Measurements from ENCODE around the gene OSBPL2.
A peak's percentile ranks its signal among the peaks of the same experiment; 100 is the strongest.

OSBPL2 gene

GRCh38 chr20:62253398-62253797, 15.1 kb downstream of the OSBPL2 start:
- no peak for FAIRE-seq

GRCh38 chr20:62254021-62254724, 15.9 kb downstream of the OSBPL2 start:
- FAIRE-seq: no peak
- no peak for DNase-seq (ENCODE audit: low spot score)

More at GRCh38 chr20:62253398-62253797, 15.1 kb downstream of the OSBPL2 start:
- no peak for DNase-seq (ENCODE audit: low spot score)

- DNase-seq (ENCODE audit: low spot score) (no peak), FAIRE-seq (no peak)
Measured at GRCh38 chr20:62255976-62256375, 17.7 kb downstream of the OSBPL2 start.

GRCh38 chr20:62258499-62259293, 20.4 kb downstream of the OSBPL2 start:
- peak; percentile 62 for FAIRE-seq
- peak; percentile 42 for DNase-seq (ENCODE audit: low spot score)

DNA sequence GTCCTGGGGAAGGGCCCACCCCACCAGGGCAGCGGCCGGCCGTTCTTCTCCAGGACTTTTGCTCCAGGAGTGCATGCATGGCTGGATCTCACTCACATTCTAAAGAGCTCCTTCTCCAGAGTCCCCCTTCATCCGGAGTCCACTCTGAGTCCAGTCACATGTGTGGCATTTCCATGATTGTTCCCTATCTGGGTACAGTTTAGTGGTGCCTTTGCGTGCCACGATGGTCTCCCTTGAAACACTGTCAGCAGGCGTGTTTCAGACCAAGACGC, 20.9 kb downstream of the OSBPL2 start:
- FAIRE-seq (no peak), DNase-seq (ENCODE audit: low spot score) (no peak)

DNA sequence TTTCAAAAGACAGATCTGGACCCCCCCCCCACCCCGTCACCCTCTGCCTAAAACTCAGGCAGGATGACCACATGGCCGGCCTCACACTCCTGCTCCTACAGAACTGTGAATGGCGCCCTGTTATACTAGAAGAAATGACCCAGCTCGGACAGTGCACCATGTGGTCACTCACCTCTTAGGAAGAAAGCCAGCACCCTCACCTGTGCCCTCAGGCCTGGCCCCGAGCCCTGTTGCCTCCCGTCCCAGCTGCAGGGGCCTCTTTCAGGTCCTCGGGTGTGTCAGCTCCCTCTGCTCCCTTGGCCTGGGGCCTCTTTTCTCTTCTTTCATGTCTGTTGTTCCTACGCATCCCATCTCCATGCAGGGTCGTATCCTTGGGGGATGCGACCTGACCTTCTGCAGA, 23.7 kb downstream of the OSBPL2 start:
- DNase-seq (ENCODE audit: low spot score): no peak
- FAIRE-seq: no peak

GRCh38 chr20:62263396-62263795, 25.1 kb downstream of the OSBPL2 start:
- DNase-seq (ENCODE audit: low spot score) (no peak), FAIRE-seq (no peak)

- FAIRE-seq: no peak
- no peak for DNase-seq (ENCODE audit: low spot score)
Measured at GRCh38 chr20:62265365-62265764, 27.0 kb downstream of the OSBPL2 start.

DNA sequence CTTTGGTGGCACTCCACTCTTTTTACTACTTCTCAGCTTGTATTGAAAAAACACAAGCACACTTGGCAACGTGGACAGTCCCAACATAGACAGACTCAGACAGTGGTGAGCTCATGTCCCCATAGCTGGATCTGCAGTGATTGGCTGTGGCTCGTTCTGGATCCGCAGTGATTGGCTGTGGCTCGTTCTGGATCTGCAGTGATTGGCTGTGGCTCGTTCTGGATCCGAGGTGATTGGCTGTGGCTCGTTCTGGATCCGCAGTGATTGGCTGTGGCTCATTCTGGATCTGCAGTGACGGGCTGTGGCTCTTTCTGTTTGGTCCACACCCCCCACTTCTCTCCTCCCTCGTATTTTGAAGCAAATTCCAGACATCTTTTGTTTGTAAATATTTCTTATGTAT, 28.0 kb downstream of the OSBPL2 start:
- no peak for FAIRE-seq
- no peak for DNase-seq (ENCODE audit: low spot score)

DNA sequence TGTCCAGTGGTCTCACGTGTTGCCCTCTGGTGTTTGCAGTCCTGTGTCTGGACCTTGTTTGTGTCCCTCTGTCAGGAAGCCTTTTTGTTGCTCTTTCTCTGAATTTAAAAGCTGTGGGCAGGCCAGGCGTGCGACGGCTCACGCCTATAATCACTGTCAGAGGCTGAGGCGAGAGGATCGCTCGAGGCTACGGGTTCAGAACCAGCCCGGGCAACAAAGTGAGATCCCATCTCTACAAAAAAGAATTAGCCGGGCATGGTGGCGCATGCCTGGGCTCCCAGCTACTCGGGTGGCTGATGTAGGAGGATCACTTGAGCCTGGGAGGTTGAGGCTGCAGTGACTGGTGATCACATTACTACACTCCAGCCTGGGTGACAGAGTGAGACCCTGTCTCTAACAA, 28.5 kb downstream of the OSBPL2 start:
- FAIRE-seq (no peak), DNase-seq (ENCODE audit: low spot score) (no peak)

GRCh38 chr20:62267543-62267942, 29.2 kb downstream of the OSBPL2 start:
- no peak for FAIRE-seq
- DNase-seq (ENCODE audit: low spot score): no peak

DNA sequence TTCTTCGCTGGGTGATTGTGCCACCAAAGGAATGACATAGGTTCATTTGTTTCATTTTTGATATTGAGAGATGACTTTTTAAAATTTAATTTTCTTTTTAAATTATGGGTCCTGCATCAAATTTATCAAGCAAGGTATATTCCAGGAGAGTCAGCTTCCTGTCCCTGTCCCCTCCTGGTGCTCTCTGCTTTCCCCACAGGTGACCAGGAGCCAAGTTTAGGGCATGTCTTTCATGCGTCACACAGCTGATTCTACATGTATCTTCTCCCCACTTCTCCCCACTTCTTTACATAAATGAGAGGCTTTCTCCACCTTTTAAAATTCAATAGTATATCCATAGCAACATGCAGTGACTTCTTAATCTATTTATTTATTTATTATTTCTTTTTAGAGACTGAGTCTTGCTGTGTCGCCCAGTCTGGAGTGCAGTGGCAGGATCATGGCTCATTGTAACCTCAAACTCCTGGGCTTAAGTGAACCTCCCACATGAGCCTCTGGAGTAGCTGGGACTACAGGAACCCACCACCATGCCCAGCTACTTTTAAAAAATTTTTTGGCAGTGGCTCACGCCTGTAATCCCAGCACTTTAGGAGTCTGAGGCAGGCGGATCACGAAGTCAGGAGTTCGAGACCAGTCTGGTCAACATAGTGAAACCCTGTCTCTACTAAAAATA, 30.0 kb downstream of the OSBPL2 start:
- DNase-seq (ENCODE audit: low spot score): no peak
- no peak for FAIRE-seq

DNA sequence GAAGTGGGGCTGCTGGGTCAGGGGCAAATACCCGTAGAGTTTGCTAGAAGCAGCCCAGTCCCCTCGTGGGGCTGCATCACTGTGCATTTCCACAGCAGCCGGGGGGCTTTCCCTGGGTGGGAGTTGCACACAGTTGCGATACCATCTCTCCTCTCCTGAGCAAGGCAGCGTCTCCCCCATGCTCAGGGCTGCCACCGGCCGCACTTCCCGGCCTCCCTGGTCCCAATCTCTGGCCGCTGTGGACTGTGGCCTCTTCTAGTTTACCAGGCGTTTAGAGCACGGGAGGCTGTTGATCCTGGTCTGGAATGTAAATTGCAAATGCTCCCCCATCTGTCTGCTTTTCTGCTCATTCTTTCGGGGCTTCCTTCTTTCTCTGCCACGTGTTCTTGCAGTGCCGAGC, 31.1 kb downstream of the OSBPL2 start:
- no peak for DNase-seq (ENCODE audit: low spot score)
- no peak for FAIRE-seq

DNA sequence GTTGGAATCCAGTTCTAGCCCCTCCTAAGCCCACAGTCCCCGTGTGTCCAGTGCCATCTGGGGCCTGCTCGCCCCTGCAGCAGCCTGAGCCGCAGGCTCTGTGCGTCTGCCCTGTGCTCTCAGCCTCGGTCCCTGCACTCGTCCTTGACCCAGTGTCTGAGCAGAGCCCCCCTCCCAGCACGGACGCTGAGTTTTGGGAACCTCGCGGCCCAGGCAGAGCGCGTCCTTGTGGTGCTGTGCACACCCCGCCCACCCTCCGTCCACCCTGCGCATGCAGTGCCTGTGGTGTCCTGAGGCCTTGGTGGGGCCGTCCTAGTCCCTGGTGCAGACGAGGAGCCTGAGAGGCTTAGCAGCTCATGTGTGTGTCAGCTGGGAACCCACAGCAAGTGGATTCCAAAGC, 31.6 kb downstream of the OSBPL2 start:
- no peak for DNase-seq (ENCODE audit: low spot score)
- FAIRE-seq: no peak

- no peak for FAIRE-seq
- no peak for DNase-seq (ENCODE audit: low spot score)
Measured at GRCh38 chr20:62272200-62272599, 33.9 kb downstream of the OSBPL2 start.

DNA sequence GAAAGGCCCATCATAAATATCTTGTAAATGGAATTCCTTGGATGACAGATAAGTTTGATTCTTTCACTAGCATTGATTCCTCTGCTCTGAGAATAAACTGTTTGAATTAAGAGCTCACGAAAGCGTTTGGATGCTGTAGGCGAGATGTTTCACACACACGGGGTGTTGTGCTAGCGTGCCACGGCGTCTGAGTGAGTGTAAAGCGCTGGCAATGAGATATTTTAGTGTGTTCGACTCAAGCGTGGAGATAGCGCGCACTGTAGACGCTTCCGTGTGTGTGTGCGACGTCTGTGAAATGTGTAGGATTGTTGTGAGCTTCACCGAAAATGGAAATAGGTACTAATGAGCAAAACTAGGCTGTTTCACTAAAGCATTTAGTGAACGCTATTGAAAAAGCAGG, 35.1 kb downstream of the OSBPL2 start:
- no peak for DNase-seq (ENCODE audit: low spot score)
- no peak for FAIRE-seq

- FAIRE-seq: no peak
- DNase-seq (ENCODE audit: low spot score): no peak
Measured at GRCh38 chr20:62274332-62274950, 36.1 kb downstream of the OSBPL2 start.

DNA sequence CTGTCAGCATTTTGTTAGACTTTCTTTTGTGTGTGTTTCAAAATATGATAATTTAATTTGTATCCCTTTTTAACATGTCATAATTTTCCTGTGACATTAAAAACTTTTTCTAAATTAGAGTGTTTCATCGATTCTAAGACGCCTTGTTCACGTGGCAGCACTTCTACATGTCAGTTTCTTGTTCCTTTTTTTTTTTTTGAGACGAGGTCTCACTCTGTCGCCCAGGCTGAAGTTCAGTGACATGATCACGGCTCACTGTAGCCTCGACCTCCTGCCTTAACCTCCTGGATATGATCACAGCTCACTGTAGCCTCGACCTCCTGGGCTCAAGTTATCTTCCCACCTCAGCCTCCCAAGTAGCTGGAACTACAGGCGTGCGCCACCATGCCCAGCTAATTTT, 36.9 kb downstream of the OSBPL2 start:
- no peak for FAIRE-seq

GRCh38 chr20:62276439-62276838, 38.1 kb downstream of the OSBPL2 start:
- DNase-seq (ENCODE audit: low spot score): no peak
- FAIRE-seq: no peak

More for the DNA sequence above, 36.9 kb downstream of the OSBPL2 start:
- DNase-seq (ENCODE audit: low spot score): no peak

DNA sequence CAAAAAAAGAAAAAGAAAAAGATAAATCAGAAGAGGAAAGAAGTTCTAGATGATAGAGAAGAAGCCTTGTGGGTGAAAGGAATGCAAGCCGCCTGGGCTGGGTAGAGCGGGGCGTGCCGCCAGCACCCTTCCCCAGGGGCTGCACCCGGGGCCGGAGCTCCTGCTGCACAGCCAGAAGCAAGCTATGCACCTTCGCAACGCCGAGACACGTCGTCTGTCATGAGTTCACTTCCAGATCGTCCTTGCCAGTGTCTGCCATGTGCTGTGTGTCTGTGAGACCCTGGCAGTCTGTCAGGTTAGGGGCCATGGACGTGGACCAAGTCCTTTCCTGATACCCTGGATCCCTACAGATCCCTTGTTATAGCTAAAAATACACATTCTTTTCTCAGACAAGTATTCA, 38.9 kb downstream of the OSBPL2 start:
- no peak for DNase-seq (ENCODE audit: low spot score)
- FAIRE-seq: no peak

DNA sequence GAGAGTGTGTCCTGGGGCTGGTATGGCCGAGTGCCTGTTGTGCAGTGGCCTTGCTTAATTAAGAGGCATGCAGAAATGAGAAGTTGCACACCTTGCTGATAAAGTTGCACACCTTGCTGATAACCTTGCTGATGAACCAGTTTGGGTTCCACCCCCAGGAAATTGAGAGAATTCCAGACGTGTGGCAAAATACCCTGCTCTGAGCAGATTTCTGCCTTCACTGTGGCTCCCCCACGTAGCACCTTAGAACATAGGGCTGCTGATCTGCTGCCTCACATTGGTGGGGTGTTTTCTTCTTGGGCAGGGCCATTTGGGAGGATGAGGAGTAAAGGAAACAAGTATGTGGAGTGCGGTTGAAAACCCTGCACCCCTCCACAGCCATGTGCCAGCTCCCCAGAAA, 42.0 kb downstream of the OSBPL2 start:
- DNase-seq (ENCODE audit: low spot score) (no peak), FAIRE-seq (no peak)
